Measurements from ENCODE around the gene ZFYVE1. TPM values are rescaled to one million over a fixed set of nuclear protein-coding genes. Genes with fewer than 3 reads are reported as not detected.

ZFYVE1 gene
- total and polyA plus RNA-seq, 10 of the 15 experiments (the other 5 are each of a cell fraction or from before 2014, with no cell fraction given), result 1.2 to 13.3 (median 6.4) TPM

DNA sequence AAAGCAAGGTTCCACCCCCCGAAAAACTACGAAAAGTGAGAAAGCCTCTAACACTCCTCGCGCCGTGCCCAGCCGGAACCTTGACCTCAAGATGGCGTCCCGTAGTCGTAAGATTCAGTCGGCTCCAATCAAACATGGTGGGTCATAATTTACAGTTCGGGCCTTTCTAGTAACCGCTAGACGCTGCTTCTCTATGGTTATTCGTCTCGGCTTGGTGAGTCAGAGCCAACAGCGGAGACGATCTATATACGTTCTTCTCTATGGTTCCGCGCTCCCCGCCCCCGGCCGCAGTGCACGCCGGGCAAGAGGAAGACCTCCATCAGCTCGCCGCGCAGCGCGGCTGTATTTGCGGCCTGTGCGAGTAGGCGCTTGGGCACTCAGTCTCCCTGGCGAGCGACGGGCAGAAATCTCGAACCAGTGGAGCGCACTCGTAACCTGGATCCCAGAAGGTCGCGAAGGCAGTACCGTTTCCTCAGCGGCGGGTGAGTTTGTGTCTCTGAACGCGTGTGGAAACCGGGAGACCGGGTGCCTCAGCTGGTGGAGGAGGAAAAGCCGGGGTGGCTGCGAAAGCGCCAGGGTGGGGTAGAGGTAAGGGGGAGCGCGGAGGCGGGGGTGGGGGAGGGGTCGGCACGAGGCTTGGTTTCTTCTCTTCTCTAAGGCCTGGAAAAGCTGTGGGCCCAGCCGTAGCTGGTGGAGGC lies 31.5 kb upstream of the ZFYVE1 start, which contains the start of gene RBM25 (continued):
- TF ChIP-seq ZNF217 (IDR thresholded peaks at IDR 0.05) (no peak), NRF1 (conservative IDR thresholded peaks at IDR 0.05; ENCODE audit: low read depth, low read length) (no peak), NFYA (IDR thresholded peaks at IDR 0.05; ENCODE audit: borderline replicate concordance, low read depth, low read length) (no peak), CBX5 (IDR thresholded peaks at IDR 0.05; ENCODE audit: low read depth) (0 out of 2 replicates have a peak, but pooled peaks have one; percentile 50), HDAC2 (IDR thresholded peaks at IDR 0.05) (no peak), ATF7 (IDR thresholded peaks at IDR 0.05; ENCODE audit: low read depth) (peak; percentile 87), NKRF (conservative IDR thresholded peaks at IDR 0.05) (peak; percentile 85), ZNF274 (IDR thresholded peaks at IDR 0.05; ENCODE audit: insufficient read depth, insufficient read length) (no peak), CHD2 (IDR thresholded peaks at IDR 0.05; ENCODE audit: borderline replicate concordance, low read depth, low read length) (peak; percentile 80; the same call in 1 of the 2 replicates), NBN (IDR thresholded peaks at IDR 0.05) (peak; percentile 89), MEF2A (IDR thresholded peaks at IDR 0.05; ENCODE audit: insufficient read depth, low read depth, low read length) (no peak), SMC3 (IDR thresholded peaks at IDR 0.05; ENCODE audit: borderline replicate concordance, low read length) (no peak), RELA (IDR thresholded peaks at IDR 0.05; ENCODE audit: borderline replicate concordance, partially characterized antibody) (peak; percentile 78), ZZZ3 (IDR thresholded peaks at IDR 0.05; ENCODE audit: control insufficient read depth, insufficient read length, low read depth) (no peak)
- TF ChIP-seq, protein P1, sequence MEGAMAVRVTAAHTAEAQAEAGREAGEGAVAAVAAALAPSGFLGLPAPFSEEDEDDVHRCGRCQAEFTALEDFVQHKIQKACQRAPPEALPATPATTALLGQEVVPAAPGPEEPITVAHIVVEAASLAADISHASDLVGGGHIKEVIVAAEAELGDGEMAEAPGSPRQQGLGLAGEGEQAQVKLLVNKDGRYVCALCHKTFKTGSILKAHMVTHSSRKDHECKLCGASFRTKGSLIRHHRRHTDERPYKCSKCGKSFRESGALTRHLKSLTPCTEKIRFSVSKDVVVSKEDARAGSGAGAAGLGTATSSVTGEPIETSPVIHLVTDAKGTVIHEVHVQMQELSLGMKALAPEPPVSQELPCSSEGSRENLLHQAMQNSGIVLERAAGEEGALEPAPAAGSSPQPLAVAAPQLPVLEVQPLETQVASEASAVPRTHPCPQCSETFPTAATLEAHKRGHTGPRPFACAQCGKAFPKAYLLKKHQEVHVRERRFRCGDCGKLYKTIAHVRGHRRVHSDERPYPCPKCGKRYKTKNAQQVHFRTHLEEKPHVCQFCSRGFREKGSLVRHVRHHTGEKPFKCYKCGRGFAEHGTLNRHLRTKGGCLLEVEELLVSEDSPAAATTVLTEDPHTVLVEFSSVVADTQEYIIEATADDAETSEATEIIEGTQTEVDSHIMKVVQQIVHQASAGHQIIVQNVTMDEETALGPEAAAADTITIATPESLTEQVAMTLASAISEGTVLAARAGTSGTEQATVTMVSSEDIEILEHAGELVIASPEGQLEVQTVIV (IDR thresholded peaks at IDR 0.05; ENCODE audit: borderline replicate concordance, partially characterized antibody), result peak; percentile 41
- TF ChIP-seq, protein P2, sequence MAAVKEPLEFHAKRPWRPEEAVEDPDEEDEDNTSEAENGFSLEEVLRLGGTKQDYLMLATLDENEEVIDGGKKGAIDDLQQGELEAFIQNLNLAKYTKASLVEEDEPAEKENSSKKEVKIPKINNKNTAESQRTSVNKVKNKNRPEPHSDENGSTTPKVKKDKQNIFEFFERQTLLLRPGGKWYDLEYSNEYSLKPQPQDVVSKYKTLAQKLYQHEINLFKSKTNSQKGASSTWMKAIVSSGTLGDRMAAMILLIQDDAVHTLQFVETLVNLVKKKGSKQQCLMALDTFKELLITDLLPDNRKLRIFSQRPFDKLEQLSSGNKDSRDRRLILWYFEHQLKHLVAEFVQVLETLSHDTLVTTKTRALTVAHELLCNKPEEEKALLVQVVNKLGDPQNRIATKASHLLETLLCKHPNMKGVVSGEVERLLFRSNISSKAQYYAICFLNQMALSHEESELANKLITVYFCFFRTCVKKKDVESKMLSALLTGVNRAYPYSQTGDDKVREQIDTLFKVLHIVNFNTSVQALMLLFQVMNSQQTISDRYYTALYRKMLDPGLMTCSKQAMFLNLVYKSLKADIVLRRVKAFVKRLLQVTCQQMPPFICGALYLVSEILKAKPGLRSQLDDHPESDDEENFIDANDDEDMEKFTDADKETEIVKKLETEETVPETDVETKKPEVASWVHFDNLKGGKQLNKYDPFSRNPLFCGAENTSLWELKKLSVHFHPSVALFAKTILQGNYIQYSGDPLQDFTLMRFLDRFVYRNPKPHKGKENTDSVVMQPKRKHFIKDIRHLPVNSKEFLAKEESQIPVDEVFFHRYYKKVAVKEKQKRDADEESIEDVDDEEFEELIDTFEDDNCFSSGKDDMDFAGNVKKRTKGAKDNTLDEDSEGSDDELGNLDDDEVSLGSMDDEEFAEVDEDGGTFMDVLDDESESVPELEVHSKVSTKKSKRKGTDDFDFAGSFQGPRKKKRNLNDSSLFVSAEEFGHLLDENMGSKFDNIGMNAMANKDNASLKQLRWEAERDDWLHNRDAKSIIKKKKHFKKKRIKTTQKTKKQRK (IDR thresholded peaks at IDR 0.05; ENCODE audit: low read depth, low read length), result no peak
- TF ChIP-seq, protein P3, sequence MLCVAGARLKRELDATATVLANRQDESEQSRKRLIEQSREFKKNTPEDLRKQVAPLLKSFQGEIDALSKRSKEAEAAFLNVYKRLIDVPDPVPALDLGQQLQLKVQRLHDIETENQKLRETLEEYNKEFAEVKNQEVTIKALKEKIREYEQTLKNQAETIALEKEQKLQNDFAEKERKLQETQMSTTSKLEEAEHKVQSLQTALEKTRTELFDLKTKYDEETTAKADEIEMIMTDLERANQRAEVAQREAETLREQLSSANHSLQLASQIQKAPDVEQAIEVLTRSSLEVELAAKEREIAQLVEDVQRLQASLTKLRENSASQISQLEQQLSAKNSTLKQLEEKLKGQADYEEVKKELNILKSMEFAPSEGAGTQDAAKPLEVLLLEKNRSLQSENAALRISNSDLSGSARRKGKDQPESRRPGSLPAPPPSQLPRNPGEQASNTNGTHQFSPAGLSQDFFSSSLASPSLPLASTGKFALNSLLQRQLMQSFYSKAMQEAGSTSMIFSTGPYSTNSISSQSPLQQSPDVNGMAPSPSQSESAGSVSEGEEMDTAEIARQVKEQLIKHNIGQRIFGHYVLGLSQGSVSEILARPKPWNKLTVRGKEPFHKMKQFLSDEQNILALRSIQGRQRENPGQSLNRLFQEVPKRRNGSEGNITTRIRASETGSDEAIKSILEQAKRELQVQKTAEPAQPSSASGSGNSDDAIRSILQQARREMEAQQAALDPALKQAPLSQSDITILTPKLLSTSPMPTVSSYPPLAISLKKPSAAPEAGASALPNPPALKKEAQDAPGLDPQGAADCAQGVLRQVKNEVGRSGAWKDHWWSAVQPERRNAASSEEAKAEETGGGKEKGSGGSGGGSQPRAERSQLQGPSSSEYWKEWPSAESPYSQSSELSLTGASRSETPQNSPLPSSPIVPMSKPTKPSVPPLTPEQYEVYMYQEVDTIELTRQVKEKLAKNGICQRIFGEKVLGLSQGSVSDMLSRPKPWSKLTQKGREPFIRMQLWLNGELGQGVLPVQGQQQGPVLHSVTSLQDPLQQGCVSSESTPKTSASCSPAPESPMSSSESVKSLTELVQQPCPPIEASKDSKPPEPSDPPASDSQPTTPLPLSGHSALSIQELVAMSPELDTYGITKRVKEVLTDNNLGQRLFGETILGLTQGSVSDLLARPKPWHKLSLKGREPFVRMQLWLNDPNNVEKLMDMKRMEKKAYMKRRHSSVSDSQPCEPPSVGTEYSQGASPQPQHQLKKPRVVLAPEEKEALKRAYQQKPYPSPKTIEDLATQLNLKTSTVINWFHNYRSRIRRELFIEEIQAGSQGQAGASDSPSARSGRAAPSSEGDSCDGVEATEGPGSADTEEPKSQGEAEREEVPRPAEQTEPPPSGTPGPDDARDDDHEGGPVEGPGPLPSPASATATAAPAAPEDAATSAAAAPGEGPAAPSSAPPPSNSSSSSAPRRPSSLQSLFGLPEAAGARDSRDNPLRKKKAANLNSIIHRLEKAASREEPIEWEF (IDR thresholded peaks at IDR 0.05; ENCODE audit: insufficient replicate concordance, low read depth, low read length), result no peak

All from GM12878 (cell line).